WERI-Rb-1 (cell line): ENCODE results near the gene ZCCHC2.

Source experiments
- DNase-seq: peaks from one replicate; pipeline ENCODE4 v3.0.0-alpha.2; 2020
- H3K27ac ChIP-seq: fragments of 250-450 bp; sonication (Bioruptor Pico); 2 replicates; pipeline ENCODE4 v1.5.1; 2020; ENCODE audit warnings: mild to moderate bottlenecking, moderate library complexity
- H3K27me3 ChIP-seq: fragments of 250-450 bp; sonication (Bioruptor Pico); 2 replicates; pipeline ENCODE4 v1.5.1; 2021; ENCODE audit warnings: mild to moderate bottlenecking, low read depth, moderate library complexity; ENCODE audit not compliant: insufficient read depth, severe bottlenecking
- H3K36me3 ChIP-seq: fragments of 250-450 bp; sonication (Bioruptor Pico); 2 replicates; pipeline ENCODE4 v1.5.1; 2020; ENCODE audit warnings: mild to moderate bottlenecking, moderate library complexity
- H3K4me3 ChIP-seq: 2 replicates; pipeline ENCODE4 v1.5.1; 2011; ENCODE audit warnings: low read depth, mild to moderate bottlenecking, control low read depth, low read length
- H3K9me3 ChIP-seq: fragments of 250-450 bp; sonication (Bioruptor Pico); 2 replicates; pipeline ENCODE4 v1.5.1; 2021; ENCODE audit warnings: mild to moderate bottlenecking, moderate library complexity; ENCODE audit not compliant: severe bottlenecking
- CTCF ChIP-seq: IDR thresholded peaks from 2 replicates; pipeline ENCODE4 v1.5.1; 2011; ENCODE audit warnings: low read depth, mild to moderate bottlenecking, control low read depth, inconsistent platforms, low read length

ZCCHC2 gene

GRCh38 chr18:62496262-62496661, 26.6 kb upstream of the ZCCHC2 start:
- no peak overlapping the region for H3K27ac ChIP-seq
- no peak for TF ChIP-seq CTCF
- no peaks in the 10 kb centered on the region for H3K36me3 ChIP-seq
- no peak for DNase-seq
- H3K27me3 ChIP-seq: no peaks in the 10 kb centered on the region
- no peaks in the 10 kb centered on the region for H3K9me3 ChIP-seq
- H3K4me3 ChIP-seq: no peak overlapping the region

DNA sequence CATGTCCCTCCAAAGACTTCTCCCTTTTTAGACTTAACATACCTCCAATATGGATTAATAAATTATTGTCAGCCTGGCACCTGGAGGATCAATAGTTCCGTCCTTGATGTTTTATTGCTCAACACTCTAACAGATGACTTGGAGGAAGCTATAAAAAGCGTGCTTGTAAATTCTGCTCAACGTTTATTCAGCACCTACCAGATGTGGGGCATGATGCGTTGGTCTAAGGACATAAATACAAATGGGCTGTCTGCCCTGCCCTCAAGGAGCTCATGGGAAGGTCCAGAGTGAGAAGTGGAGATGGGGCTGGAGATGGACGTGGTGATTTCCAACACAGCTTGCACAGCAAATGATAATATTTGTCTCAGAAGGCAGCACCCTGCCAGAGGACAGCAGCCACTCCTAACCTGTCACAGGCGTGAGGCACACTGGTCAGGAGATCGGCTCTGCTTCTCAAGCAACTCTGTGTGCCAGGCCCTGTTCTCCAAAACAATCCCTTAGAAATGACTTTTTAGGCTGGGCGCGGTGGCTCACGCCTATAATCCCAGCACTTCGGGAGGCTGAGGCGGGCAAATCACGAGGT, 25.5 kb upstream of the ZCCHC2 start:
- Histone ChIP-seq H3K27ac (no peak overlapping the region), H3K9me3 (no peaks in the 10 kb centered on the region), H3K4me3 (no peak overlapping the region), H3K27me3 (no peaks in the 10 kb centered on the region), H3K36me3 (no peaks in the 10 kb centered on the region)
- DNase-seq: no peak
- TF ChIP-seq CTCF: no peak

GRCh38 chr18:62498616-62499262, 24.1 kb upstream of the ZCCHC2 start:
- Histone ChIP-seq H3K36me3 (no peaks in the 10 kb centered on the region), H3K27me3 (no peaks in the 10 kb centered on the region), H3K9me3 (no peaks in the 10 kb centered on the region), H3K27ac (no peak overlapping the region), H3K4me3 (no peak overlapping the region)
- no peak for TF ChIP-seq CTCF
- DNase-seq: no peak

- Histone ChIP-seq H3K27ac (no peak overlapping the region), H3K36me3 (no peaks in the 10 kb centered on the region), H3K4me3 (no peak overlapping the region), H3K9me3 (no peaks in the 10 kb centered on the region), H3K27me3 (no peaks in the 10 kb centered on the region)
- no peak for TF ChIP-seq CTCF
- DNase-seq: no peak
These were observed 23.6 kb upstream of the ZCCHC2 start for GRCh38 chr18:62499263-62499650.

- no peaks in the 10 kb centered on the region for H3K9me3 ChIP-seq
- H3K4me3 ChIP-seq: no peak overlapping the region
- H3K36me3 ChIP-seq: no peaks in the 10 kb centered on the region
- no peaks in the 10 kb centered on the region for H3K27me3 ChIP-seq
- no peak for DNase-seq
- no peak overlapping the region for H3K27ac ChIP-seq
- no peak for TF ChIP-seq CTCF
These were observed 22.7 kb upstream of the ZCCHC2 start for GRCh38 chr18:62500174-62500573.
